Stimulated activated naive CD8-positive, alpha-beta T cell treated with anti-CD3 and anti-CD28 coated beads, Interleukin-15, amount 100 ng/mL, for 72 hours (primary cell): Measurements from ENCODE around the gene TNIK.
A peak's percentile ranks its signal among the peaks of the same experiment; 100 is the strongest.

Source experiments
- ATAC-seq: fragments of 150-1000 bp; cut with Tn5 transposase; 2 replicates; pipeline ENCODE4 v1.10.0; 2021; ENCODE audit warnings: mild to moderate bottlenecking, moderate library complexity
- DNase-seq, 2 donors: peaks; one replicate each; pipeline ENCODE4 v3.0.0; 2021 to 2022
- H3K27ac Mint-ChIP-seq, 2 donors: one replicate each; pipeline ENCODE4 v1.8.0; 2022; ENCODE audit warnings: mild to moderate bottlenecking in 2 of 2, mixed read lengths in 2 of 2, moderate library complexity in 2 of 2
- H3K27me3 Mint-ChIP-seq: one replicate; pipeline ENCODE4 v1.8.0; 2022; ENCODE audit warnings: mixed read lengths
- H3K4me1 Mint-ChIP-seq: one replicate; pipeline ENCODE4 v1.8.0; 2022; ENCODE audit warnings: mild to moderate bottlenecking, mixed read lengths
- H3K4me3 Mint-ChIP-seq, 2 donors: one replicate each; pipeline ENCODE4 v1.8.0; 2022; ENCODE audit warnings: mild to moderate bottlenecking in 2 of 2, mixed read lengths in 2 of 2, moderate library complexity in 1 of 2
- H3K9me3 Mint-ChIP-seq, 2 donors: one replicate each; pipeline ENCODE4 v1.8.0; 2022; ENCODE audit warnings: mixed read lengths in 2 of 2

TNIK gene

DNA sequence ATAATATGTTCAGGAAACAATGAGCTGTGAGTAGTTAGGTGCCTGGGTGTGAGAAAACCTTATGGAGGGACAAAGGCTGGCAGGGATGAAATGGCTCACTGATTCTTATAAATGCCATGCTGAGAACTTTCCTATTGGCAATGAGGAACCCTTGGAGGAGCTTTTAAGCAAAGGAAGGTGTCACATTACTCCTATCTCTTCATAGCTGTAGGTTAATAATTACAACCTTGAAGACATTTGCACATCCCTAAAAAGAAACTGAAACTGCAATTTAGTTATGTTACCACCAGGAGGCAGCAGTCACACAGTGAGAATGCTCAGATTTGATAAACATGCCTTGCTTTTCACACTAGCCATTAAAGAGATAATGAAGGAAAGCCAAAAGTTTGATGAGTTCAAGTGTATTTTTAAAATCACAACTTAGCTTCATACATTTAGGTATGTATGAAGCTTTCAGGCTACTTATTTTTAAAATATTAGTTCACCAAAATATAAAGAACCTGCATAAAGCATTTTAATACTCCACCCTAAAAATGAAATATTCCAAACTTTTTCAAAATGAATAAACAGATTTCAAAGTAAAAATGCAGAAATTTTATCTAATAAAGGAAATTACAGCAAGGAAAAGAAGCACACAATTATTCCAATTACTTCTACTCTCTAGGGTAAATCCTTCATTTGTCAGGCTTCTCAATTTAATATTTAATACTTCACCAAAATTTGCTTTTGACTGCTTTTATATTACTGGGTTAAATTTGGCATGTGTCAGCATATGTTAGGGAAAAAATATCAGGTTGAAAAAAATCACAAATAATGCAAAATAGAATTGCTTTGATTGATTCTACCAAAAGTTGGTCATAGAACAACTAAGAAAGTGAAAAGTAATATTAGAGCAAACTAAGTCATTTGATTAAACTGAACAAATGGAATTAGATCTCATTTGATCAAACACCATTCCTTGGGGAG is 296.8 kb downstream of the TNIK start:
- DNase-seq (peak in 1 of 2 donors; percentile 19), ATAC-seq (no peak)
- peaks cover 5 to 7% of the 10 kb centered on the region in 2 donors for H3K9me3 Mint-ChIP-seq
- H3K27me3 Mint-ChIP-seq: no peaks in the 10 kb centered on the region
- peaks cover 23% of the 10 kb centered on the region for H3K4me1 Mint-ChIP-seq
- no peak overlapping the region for H3K4me3 Mint-ChIP-seq
- H3K27ac Mint-ChIP-seq: no peak overlapping the region

DNA sequence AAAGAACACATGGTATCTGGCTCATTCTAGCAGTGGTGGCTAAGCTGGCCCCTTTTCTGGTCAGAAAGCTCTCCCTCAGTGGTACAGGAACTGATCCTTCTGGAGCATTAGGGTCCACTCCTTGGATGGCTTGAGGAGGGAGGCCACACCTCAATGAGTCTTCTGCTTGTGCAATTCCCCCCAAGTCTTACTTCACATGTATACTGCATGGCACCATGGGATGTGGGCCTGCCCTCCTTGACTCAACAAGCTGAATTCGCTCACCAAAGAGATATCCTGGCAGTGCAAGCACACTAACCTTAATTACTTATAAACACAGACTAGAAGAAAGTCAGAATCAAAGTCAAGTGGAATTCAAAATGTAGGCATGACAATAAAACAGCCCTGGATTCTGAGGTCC is 299.9 kb downstream of the TNIK start:
- H3K27ac Mint-ChIP-seq: no peak overlapping the region
- no peak for ATAC-seq
- DNase-seq: no peak
- peaks cover 12% of the 10 kb centered on the region for H3K4me1 Mint-ChIP-seq
- H3K27me3 Mint-ChIP-seq: no peaks in the 10 kb centered on the region
- no peak overlapping the region for H3K4me3 Mint-ChIP-seq
- H3K9me3 Mint-ChIP-seq: peaks cover 5 to 7% of the 10 kb centered on the region in 2 donors

DNA sequence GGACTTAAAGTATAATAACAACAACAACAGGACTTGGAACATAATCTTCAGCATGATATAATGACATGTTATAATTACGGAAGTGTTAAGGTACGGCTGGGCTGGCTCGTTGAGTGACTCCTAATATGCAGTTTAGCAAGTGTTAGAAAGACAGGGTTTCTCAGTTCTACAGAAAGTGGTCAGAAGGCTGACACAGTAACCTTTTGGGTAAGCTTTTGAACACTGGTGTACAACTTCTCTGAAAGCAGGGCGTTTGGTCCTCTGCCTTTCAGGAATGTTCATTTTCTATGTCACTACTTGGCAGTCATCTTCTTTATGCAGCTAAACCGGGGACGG is 300.4 kb downstream of the TNIK start:
- Mint-ChIP-seq H3K4me3 (no peak overlapping the region), H3K9me3 (peaks cover 5 to 7% of the 10 kb centered on the region in 2 donors), H3K27ac (peak overlapping the region in 1 of 2 donors; percentile 61), H3K4me1 (peaks cover 7% of the 10 kb centered on the region), H3K27me3 (no peaks in the 10 kb centered on the region)
- no peak for DNase-seq
- ATAC-seq: no peak

DNA sequence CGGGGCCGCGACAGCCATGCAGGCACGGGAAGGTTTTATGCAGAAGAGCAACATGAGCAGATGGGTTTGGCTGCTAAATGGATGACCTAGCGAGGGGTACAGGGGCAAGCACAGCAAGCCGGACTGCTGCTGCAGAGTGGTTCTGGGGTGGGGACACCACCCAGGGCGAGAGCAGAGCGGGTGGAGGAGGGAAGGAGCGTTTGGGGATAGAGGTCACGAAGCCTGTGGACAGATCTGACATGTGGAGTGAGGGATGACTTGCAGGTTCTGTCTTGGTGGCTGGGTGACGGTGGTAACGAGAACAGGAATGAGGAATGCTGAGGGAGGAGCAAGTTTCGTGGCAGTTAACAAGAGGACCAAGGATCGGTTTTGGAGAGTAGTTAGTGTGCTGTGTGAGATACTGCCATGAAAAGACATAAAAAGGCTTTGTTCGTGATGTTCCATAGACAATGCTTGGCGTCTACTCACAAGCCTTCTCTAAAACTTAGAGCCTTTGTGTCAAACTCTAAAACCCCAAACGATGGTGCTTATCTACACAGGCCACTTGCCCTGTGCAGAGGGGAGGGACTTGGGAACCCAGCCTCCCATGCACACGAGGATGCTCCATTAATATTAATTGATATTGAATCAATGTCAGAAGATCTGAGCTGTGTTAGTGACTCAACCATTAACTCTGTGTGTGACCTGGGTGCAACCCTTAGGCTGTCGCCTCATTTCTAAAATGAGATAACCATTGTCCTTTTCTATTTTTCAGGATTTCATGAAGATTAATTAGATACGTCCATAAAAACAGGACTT is 301.0 kb downstream of the TNIK start:
- no peak for DNase-seq
- no peak overlapping the region for H3K4me3 Mint-ChIP-seq
- no peaks in the 10 kb centered on the region for H3K27me3 Mint-ChIP-seq
- peaks cover 6% of the 10 kb centered on the region for H3K4me1 Mint-ChIP-seq
- peaks cover 5 to 7% of the 10 kb centered on the region in 2 donors for H3K9me3 Mint-ChIP-seq
- H3K27ac Mint-ChIP-seq: no peak overlapping the region
- ATAC-seq: peak; percentile 52

GRCh38 chr3:171157980-171158379 is 302.2 kb downstream of the TNIK start:
- Mint-ChIP-seq H3K4me1 (peaks cover 4% of the 10 kb centered on the region), H3K9me3 (peaks cover 3% of the 10 kb centered on the region in 2 donors), H3K4me3 (no peak overlapping the region), H3K27ac (peak overlapping the region in 1 of 2 donors; percentile 45), H3K27me3 (no peaks in the 10 kb centered on the region)
- DNase-seq: no peak
- ATAC-seq: no peak

DNA sequence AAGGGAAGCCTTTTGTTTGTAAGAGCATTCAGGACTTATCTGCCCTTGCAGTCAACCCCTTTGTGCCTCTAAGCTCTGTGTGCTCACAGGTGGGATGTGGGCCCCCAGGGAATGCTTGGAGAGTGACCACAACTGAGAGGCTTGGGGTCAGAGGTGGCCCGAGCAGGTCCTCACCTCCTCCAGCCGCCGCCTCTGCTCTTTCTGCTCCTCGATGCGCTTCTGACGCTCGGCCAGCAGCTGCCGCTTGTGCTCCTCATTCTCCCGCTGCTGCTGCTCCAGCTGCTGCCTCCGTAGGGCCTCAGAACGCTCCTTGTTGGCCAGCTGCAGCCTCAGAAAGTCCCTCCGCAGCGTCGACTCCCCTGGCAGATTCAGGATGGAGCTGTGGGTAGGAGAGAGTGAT is 302.9 kb downstream of the TNIK start:
- Mint-ChIP-seq H3K27me3 (no peaks in the 10 kb centered on the region), H3K9me3 (no peaks in the 10 kb centered on the region)

GRCh38 chr3:171156401-171157010 is 303.7 kb downstream of the TNIK start:
- ATAC-seq: no peak
- no peak overlapping the region for H3K27ac Mint-ChIP-seq
- no peaks in the 10 kb centered on the region for H3K27me3 Mint-ChIP-seq
- H3K4me3 Mint-ChIP-seq: no peak overlapping the region
- no peaks in the 10 kb centered on the region for H3K9me3 Mint-ChIP-seq
- DNase-seq: no peak
- H3K4me1 Mint-ChIP-seq: no peaks in the 10 kb centered on the region

More for the DNA sequence above, 302.9 kb downstream of the TNIK start:
- ATAC-seq: no peak
- no peaks in the 10 kb centered on the region for H3K4me1 Mint-ChIP-seq
- no peak for DNase-seq
- peak overlapping the region in 1 of 2 donors; percentile 62 for H3K27ac Mint-ChIP-seq
- H3K4me3 Mint-ChIP-seq: no peak overlapping the region

DNA sequence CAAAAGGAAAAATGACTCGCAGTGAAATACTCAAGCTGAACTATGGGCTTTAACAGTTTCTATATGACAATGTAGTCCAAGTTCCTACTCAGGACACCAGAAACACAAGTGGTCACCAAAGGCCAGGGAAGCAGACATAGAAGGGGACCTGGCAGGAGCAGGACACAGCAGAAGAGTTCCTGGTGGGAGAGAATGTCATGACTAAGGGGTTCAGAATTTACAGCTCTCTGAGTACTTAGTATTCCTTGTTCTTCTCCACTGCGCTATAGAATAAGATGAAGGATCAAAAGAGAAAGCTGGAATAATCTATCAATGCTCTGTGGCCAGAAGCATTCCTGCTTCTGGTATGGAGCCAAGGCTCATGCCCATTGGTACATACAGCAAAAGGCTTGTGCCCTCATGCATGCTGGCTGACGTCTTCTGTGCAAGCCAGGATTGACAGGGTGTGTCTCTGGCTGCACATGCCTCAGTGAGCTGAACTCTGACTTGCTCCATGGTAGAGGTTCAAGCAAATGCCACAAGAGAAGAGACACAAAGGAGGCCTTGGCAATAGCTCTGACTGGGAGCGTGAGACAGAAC is 305.0 kb downstream of the TNIK start:
- ATAC-seq (no peak), DNase-seq (no peak)
- Mint-ChIP-seq H3K9me3 (no peaks in the 10 kb centered on the region), H3K4me1 (no peaks in the 10 kb centered on the region), H3K27me3 (no peaks in the 10 kb centered on the region), H3K27ac (peak overlapping the region; percentile 29 to 64), H3K4me3 (no peak overlapping the region)

- no peak for ATAC-seq
- H3K4me1 Mint-ChIP-seq: no peaks in the 10 kb centered on the region
- H3K9me3 Mint-ChIP-seq: no peaks in the 10 kb centered on the region
- no peaks in the 10 kb centered on the region for H3K27me3 Mint-ChIP-seq
- no peak for DNase-seq
- H3K27ac Mint-ChIP-seq: no peak overlapping the region
- no peak overlapping the region for H3K4me3 Mint-ChIP-seq
Observed at GRCh38 chr3:171150945-171151344, 309.3 kb downstream of the TNIK start.

GRCh38 chr3:171149526-171150116 is 310.6 kb downstream of the TNIK start:
- Mint-ChIP-seq H3K27me3 (no peaks in the 10 kb centered on the region), H3K4me1 (no peaks in the 10 kb centered on the region), H3K27ac (no peak overlapping the region), H3K9me3 (no peaks in the 10 kb centered on the region), H3K4me3 (no peak overlapping the region)
- ATAC-seq (no peak), DNase-seq (no peak)

DNA sequence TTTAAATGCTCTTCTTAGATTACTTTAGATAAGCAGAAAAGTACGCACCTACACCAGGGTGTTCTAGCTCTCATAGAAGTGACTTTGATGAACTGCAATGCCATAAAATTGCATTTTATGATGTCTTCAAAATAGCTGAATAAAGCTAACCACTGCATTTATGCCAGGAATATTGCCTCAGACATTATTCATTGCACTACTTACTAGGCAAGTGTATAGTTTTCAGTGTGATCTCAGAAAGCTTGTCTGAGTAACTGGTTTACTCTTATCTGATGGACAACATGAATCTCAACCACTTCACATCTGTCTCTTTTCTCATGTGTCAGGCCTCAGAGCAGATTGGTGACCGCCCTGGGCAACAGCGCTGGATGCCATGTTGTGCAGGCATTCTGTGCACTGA is 314.4 kb downstream of the TNIK start:
- Mint-ChIP-seq H3K27ac (no peak overlapping the region), H3K4me3 (no peak overlapping the region), H3K27me3 (no peaks in the 10 kb centered on the region), H3K4me1 (no peaks in the 10 kb centered on the region), H3K9me3 (no peaks in the 10 kb centered on the region)
- no peak for DNase-seq
- ATAC-seq: no peak

DNA sequence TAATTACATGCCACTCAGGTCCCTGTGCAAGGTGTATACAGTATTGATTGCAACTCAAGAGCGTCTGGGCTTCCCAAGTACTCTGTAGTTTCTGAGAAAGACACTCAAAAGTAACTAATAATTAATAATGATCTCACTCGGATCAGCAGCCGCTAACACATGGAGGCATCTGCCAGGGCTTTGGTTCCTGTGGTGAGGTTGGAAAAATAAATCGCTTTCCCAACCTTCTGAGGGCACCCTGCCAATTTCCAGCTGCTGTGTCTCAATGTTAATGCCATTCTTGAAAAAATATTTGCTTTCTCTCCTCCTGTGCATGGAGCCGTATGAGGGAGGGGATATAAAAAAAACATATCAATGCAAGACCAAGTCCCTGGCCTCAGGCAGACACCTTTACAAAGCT is 317.2 kb downstream of the TNIK start:
- Mint-ChIP-seq H3K9me3 (no peaks in the 10 kb centered on the region), H3K27me3 (no peaks in the 10 kb centered on the region), H3K4me1 (no peaks in the 10 kb centered on the region), H3K27ac (no peak overlapping the region), H3K4me3 (no peak overlapping the region)
- DNase-seq: no peak
- ATAC-seq: no peak

DNA sequence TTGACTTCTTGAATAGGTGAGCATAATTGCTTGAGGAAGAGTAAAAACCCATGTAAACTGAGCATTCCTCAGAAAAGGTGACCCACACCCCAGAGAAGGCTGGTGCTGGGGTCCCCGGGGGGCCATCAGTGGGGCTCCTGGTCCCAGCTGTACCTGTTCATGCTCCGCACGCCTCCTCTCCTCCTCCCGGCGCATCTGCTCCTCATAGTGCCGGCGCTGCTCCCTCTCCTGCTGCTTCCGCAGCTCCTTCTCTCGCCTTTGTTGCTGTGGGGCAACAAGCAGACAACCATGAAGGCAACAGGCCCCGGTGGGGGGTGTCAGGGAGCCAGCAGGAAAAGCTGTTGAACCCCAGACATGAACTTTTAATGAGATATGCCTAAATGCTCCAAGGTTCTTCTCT is 320.0 kb downstream of the TNIK start:
- no peak for ATAC-seq
- no peak for DNase-seq

GRCh38 chr3:171138027-171138426 is 322.2 kb downstream of the TNIK start:
- Mint-ChIP-seq H3K27ac (no peak overlapping the region), H3K27me3 (no peaks in the 10 kb centered on the region), H3K4me1 (no peaks in the 10 kb centered on the region), H3K9me3 (no peaks in the 10 kb centered on the region), H3K4me3 (no peak overlapping the region)
- DNase-seq: no peak
- ATAC-seq: no peak

More for the DNA sequence above, 320.0 kb downstream of the TNIK start:
- Mint-ChIP-seq H3K9me3 (no peaks in the 10 kb centered on the region), H3K4me1 (no peaks in the 10 kb centered on the region), H3K27me3 (no peaks in the 10 kb centered on the region), H3K27ac (peak overlapping the region in 1 of 2 donors; percentile 79), H3K4me3 (no peak overlapping the region)

- no peak overlapping the region for H3K4me3 Mint-ChIP-seq
- no peak for ATAC-seq
- DNase-seq: no peak
- no peak overlapping the region for H3K27ac Mint-ChIP-seq
- no peaks in the 10 kb centered on the region for H3K4me1 Mint-ChIP-seq
- no peaks in the 10 kb centered on the region for H3K27me3 Mint-ChIP-seq
- no peaks in the 10 kb centered on the region for H3K9me3 Mint-ChIP-seq
Observed at GRCh38 chr3:171135549-171135948, 324.7 kb downstream of the TNIK start.
